CD14-positive monocyte (primary cell): Measurements from ENCODE around the gene DLL4. TPM values are rescaled to one million over a fixed set of nuclear protein-coding genes. Genes with fewer than 3 reads are reported as not detected.

Experiments
- DNase-seq, 3 donors: peaks; one replicate each; pipeline ENCODE4 v3.0.0-alpha.2; 2011 to 2022
- H2AFZ ChIP-seq: 2 replicates; pipeline ENCODE4 v1.6.0; 2012; ENCODE audit warnings: mild to moderate bottlenecking, low read depth, low read length, inconsistent platforms; ENCODE audit not compliant: insufficient read depth, poor library complexity, severe bottlenecking
- H3K27ac ChIP-seq, 2 donors: 1 replicate in 1 of 2; 2 replicates in 1 of 2; pipeline ENCODE4 v1.5.1; 2012 to 2013; ENCODE audit warnings: low read length in 2 of 2, control low read depth in 1 of 2, inconsistent platforms in 1 of 2, low read depth in 1 of 2, mild to moderate bottlenecking in 1 of 2
- H3K27me3 ChIP-seq, 2 donors: one replicate each; pipeline versions ENCODE4 v1.6.0 to v1.6.1; 2011 to 2013; ENCODE audit warnings: low read length in 2 of 2; ENCODE audit not compliant: control insufficient read depth in 2 of 2, insufficient read depth in 2 of 2
- H3K36me3 ChIP-seq, 2 donors: replicated peaks in 1 of 2; 1 replicate in 1 of 2; 2 replicates in 1 of 2; pipeline versions ENCODE4 v1.5.1 to v1.6.1; 2012 to 2013; ENCODE audit warnings: low read length in 2 of 2, control low read depth in 1 of 2, inconsistent platforms in 1 of 2, mild to moderate bottlenecking in 1 of 2; ENCODE audit not compliant: insufficient read depth in 2 of 2, control insufficient read depth in 1 of 2
- H3K4me1 ChIP-seq, 2 donors: 1 replicate in 1 of 2; 2 replicates in 1 of 2; pipeline versions ENCODE4 v1.5.1 to v1.6.1; 2012 to 2013; ENCODE audit warnings: low read length in 2 of 2, control low read depth in 1 of 2, inconsistent platforms in 1 of 2, mild to moderate bottlenecking in 1 of 2, moderate library complexity in 1 of 2; ENCODE audit not compliant: insufficient read depth in 2 of 2, control insufficient read depth in 1 of 2
- H3K4me2 ChIP-seq: replicated peaks from 2 replicates; pipeline ENCODE3; 2012; ENCODE audit warnings: low read length, moderate library complexity, mild to moderate bottlenecking; ENCODE audit not compliant: poor library complexity, severe bottlenecking; ENCODE audit errors: extremely low read depth
- H3K4me3 ChIP-seq, 3 experiments: fragments of 200-600 bp in 1 of 3; sonication (generic) in 1 of 3; replicated peaks in 1 of 3; 1 replicate in 2 of 3; 2 replicates in 1 of 3; pipeline ENCODE4 v1.5.1; 2011 to 2013; ENCODE audit warnings: low read length in 3 of 3, mild to moderate bottlenecking in 3 of 3, control low read depth in 2 of 3, low read depth in 2 of 3, inconsistent platforms in 1 of 3, moderate library complexity in 1 of 3
- H3K79me2 ChIP-seq: 2 replicates; pipeline ENCODE4 v1.6.0; 2012; ENCODE audit warnings: mild to moderate bottlenecking, control low read depth, inconsistent platforms, low read length, moderate library complexity; ENCODE audit not compliant: insufficient read depth
- H3K9ac ChIP-seq: 2 replicates; pipeline ENCODE4 v1.6.0; 2017; ENCODE audit warnings: low read length, mild to moderate bottlenecking; ENCODE audit not compliant: insufficient read depth, poor library complexity, severe bottlenecking
- H3K9me3 ChIP-seq, 2 donors: replicated peaks in 1 of 2; 1 replicate in 1 of 2; 2 replicates in 1 of 2; pipeline versions ENCODE4 v1.5.1 to v1.6.1; 2012 to 2013; ENCODE audit warnings: low read length in 2 of 2, control low read depth in 1 of 2; ENCODE audit not compliant: control insufficient read depth in 1 of 2, insufficient read depth in 1 of 2
- H4K20me1 ChIP-seq: 2 replicates; pipeline ENCODE4 v1.6.0; 2012; ENCODE audit warnings: mild to moderate bottlenecking, low read length, control low read depth, moderate library complexity; ENCODE audit not compliant: insufficient read depth
- H3K27ac Mint-ChIP-seq, 7 donors: one replicate each; pipeline ENCODE4 v1.8.0; 2020; ENCODE audit warnings: mild to moderate bottlenecking in 7 of 7, mixed read lengths in 7 of 7, moderate library complexity in 6 of 7, inconsistent platforms in 2 of 7
- H3K27me3 Mint-ChIP-seq, 3 donors: one replicate each; pipeline ENCODE4 v1.8.0; 2021 to 2022; ENCODE audit warnings: low read depth in 3 of 3, mild to moderate bottlenecking in 3 of 3, mixed read lengths in 3 of 3, moderate library complexity in 3 of 3, inconsistent platforms in 1 of 3
- H3K36me3 Mint-ChIP-seq, 2 donors: one replicate each; pipeline ENCODE4 v1.8.0; 2020; ENCODE audit warnings: mixed read lengths in 2 of 2, inconsistent platforms in 1 of 2, mild to moderate bottlenecking in 1 of 2
- H3K4me1 Mint-ChIP-seq: one replicate; pipeline ENCODE4 v1.8.0; 2020; ENCODE audit warnings: mild to moderate bottlenecking, mixed read lengths
- H3K4me3 Mint-ChIP-seq, 2 donors: one replicate each; pipeline ENCODE4 v1.8.0; 2020; ENCODE audit warnings: mild to moderate bottlenecking in 2 of 2, mixed read lengths in 2 of 2, moderate library complexity in 1 of 2
- H3K9me3 Mint-ChIP-seq, 7 donors: one replicate each; pipeline ENCODE4 v1.8.0; 2020 to 2022; ENCODE audit warnings: mixed read lengths in 7 of 7, mild to moderate bottlenecking in 6 of 7, moderate library complexity in 6 of 7, inconsistent platforms in 2 of 7
- WGBS: methylation state at CpG from one replicate; pipeline ENCODE4 v1.1.5; 2013; ENCODE audit warnings: missing lambda C conversion rate; ENCODE audit not compliant: insufficient coverage; 5-methylcytosine and 5-hydroxymethylcytosine counted together
- intact Hi-C, 2 donors: fragments of 100-400 bp; cut with micrococcal nuclease; formaldehyde crosslinking; loops; one replicate each; pipeline versions ENCODE4 v1.15.0 to v1.15.1; 2023
- polyA plus RNA-seq, 3 donors: library from polyadenylated mRNA; depleted of rRNA in 1 of 3; unstranded in 2 of 3; stranded (reverse) in 1 of 3; fragments of 300-500 nt in 2 of 3; fragments of >200 nt in 1 of 3; fragmentation: Illumina TruSeq in 2 of 3; gene quantifications; 1 replicate in 2 of 3; 2 replicates in 1 of 3; pipeline ENCODE4 v1.2.3, GENCODE V29; 2012 to 2021
- TF ChIP-seq, protein P1 (sequence below): fragments of 200-600 bp; IDR thresholded peaks from one replicate; pipeline ENCODE4 v1.8.0; 2022; ENCODE audit warnings: antibody characterized with exemption, mild to moderate bottlenecking

Gene DLL4
- polyA plus RNA-seq, 3 donors = 0.07 TPM; not detected in 2

DNA sequence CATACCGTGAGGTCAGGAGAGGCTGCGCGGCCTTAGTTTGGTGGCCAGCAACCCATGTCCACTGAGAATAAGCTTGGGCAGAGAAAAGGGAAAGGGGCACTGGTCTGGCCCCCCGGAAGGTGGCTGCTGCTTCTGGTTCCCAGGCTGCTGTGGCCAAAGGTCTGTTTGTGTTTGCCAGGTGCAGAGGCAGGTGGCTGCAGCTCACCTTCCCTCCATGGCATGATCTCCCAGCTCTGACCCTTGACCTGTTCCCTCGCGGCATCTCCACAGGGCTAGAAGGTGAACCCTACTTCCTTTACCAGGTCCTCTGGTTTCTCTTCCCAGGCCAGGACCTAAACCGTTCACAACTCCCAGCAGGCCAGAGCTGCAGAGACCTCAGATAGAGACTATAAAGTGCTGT is 21.0 kb upstream of the DLL4 start:
- Histone ChIP-seq H3K4me2 (no peak overlapping the region), H3K27me3 (no peaks in the 10 kb centered on the region), H3K9ac (no peak overlapping the region), H3K27ac (no peak overlapping the region), H3K79me2 (peaks cover 16% of the 10 kb centered on the region), H4K20me1 (peaks cover 27% of the 10 kb centered on the region), H3K36me3 (no peaks in the 10 kb centered on the region), H3K9me3 (no peaks in the 10 kb centered on the region), H2AFZ (no peak overlapping the region), H3K4me3 (no peak overlapping the region), H3K4me1 (peaks cover 69 to 79% of the 10 kb centered on the region in 2 donors)
- H3K4me3 Mint-ChIP-seq = no peak overlapping the region
- TF ChIP-seq, protein P1, sequence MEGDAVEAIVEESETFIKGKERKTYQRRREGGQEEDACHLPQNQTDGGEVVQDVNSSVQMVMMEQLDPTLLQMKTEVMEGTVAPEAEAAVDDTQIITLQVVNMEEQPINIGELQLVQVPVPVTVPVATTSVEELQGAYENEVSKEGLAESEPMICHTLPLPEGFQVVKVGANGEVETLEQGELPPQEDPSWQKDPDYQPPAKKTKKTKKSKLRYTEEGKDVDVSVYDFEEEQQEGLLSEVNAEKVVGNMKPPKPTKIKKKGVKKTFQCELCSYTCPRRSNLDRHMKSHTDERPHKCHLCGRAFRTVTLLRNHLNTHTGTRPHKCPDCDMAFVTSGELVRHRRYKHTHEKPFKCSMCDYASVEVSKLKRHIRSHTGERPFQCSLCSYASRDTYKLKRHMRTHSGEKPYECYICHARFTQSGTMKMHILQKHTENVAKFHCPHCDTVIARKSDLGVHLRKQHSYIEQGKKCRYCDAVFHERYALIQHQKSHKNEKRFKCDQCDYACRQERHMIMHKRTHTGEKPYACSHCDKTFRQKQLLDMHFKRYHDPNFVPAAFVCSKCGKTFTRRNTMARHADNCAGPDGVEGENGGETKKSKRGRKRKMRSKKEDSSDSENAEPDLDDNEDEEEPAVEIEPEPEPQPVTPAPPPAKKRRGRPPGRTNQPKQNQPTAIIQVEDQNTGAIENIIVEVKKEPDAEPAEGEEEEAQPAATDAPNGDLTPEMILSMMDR = no peak
- peak overlapping the region in 2 of 7 donors; percentile 26 to 36 for H3K27ac Mint-ChIP-seq
- no peak for DNase-seq
- peaks cover 77% of the 10 kb centered on the region for H3K4me1 Mint-ChIP-seq
- H3K36me3 Mint-ChIP-seq = peaks cover 10 to 24% of the 10 kb centered on the region in 2 donors
- WGBS = 94% methylated on average over 6 of the region's 7 CpGs
- intact Hi-C loops = loop anchor here (5.0 to 10.0 kb wide), 5 partner anchors 34 to 277 kb away; partner anchors contain the start of gene RMDN3 (in 1 of the 2)
- H3K27me3 Mint-ChIP-seq = peaks cover 0 to 3% (median 0%) of the 10 kb centered on the region in 3 donors
- no peaks in the 10 kb centered on the region for H3K9me3 Mint-ChIP-seq

- Mint-ChIP-seq H3K9me3 (peaks cover 0 to 2% (median 0%) of the 10 kb centered on the region in 7 donors), H3K27me3 (peaks cover 0 to 3% (median 0%) of the 10 kb centered on the region in 3 donors), H3K36me3 (peaks cover under 1 to 6% of the 10 kb centered on the region in 2 donors), H3K4me3 (peak overlapping the region; percentile 47 to 59), H3K27ac (peak overlapping the region; percentile 68 to 91 (median 89)), H3K4me1 (peaks cover 59% of the 10 kb centered on the region)
- 28% methylated on average over 8 of the region's 17 CpGs for WGBS
- peaks cover 3% of the 10 kb centered on the region for H3K79me2 ChIP-seq
- no peaks in the 10 kb centered on the region for H3K36me3 ChIP-seq
- H2AFZ ChIP-seq = no peak overlapping the region
- peak overlapping the region in 1 of 3 experiments; percentile 17 for H3K4me3 ChIP-seq
- H4K20me1 ChIP-seq = peaks cover 9% of the 10 kb centered on the region
- H3K27me3 ChIP-seq = no peaks in the 10 kb centered on the region
- peak overlapping the region; percentile 27 for H3K4me2 ChIP-seq
- H3K9me3 ChIP-seq = no peaks in the 10 kb centered on the region
- H3K4me1 ChIP-seq = peaks cover 50 to 61% of the 10 kb centered on the region in 2 donors
- DNase-seq = peak; percentile 64 to 85 (median 66)
- peak overlapping the region; percentile 31 to 70 for H3K27ac ChIP-seq
- H3K9ac ChIP-seq = no peak overlapping the region
- intact Hi-C loops = loop anchor here (2.0 to 10.0 kb wide), 6 partner anchors 19 to 275 kb away; partner anchors contain the start of genes DLL4 (in 1 of the 2) and RMDN3 (in 1 of the 2)
- TF ChIP-seq, protein P1 = no peak
Observed at GRCh38 chr15:40909662-40910630, 19.2 kb upstream of the DLL4 start.
